Measurements from ENCODE around the gene RNF183.
A peak's percentile ranks its signal among the peaks of the same experiment; 100 is the strongest.
"Not testable (repeated sequence)": the region's sequence is repeated elsewhere in the genome, so short reads cannot be mapped to it uniquely, and the experiment has no call there.

RNF183 gene

DNA sequence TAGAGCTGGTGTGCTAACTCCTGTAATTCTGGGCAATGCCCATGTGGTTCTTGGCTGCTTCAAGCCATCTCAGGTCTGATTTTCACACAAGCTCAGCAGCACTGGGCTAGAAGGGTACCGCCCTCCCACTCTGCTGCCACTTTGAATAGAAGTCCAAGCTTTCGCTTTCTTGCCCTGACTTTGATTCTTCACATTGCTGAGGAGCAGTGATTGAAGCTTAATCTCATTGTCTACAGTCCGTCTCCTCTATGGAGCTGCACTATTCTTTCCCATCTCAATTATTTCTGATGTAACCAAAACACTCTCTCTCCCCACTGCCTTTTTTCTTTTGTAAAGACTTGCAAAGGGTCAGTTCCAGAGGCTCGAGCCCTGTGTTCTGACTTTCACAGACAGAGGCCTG is 12.9 kb upstream of the RNF183 start:
- no peak for DNase-seq (ENCODE audit: low read depth)

DNA sequence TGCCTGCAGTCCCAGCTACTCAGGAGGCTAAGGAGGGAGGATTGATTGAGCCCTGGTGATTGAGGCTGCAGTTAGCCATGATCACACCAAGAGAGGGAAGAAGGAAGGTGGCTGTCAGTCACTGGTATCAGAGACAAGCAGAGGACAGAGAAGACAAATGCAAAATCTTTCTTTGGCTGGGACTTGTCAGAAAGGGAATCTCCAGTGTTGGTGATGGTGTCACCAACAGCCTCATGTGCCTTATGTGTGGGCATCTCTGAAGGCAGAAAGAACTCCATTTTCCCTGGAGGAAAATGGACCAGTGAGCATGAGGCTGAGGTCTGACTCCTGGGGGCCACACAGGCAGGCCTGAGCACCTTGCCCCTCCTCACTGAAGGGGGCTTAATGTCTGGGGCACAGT is 12.1 kb upstream of the RNF183 start:
- DNase-seq (ENCODE audit: low read depth): no peak

DNA sequence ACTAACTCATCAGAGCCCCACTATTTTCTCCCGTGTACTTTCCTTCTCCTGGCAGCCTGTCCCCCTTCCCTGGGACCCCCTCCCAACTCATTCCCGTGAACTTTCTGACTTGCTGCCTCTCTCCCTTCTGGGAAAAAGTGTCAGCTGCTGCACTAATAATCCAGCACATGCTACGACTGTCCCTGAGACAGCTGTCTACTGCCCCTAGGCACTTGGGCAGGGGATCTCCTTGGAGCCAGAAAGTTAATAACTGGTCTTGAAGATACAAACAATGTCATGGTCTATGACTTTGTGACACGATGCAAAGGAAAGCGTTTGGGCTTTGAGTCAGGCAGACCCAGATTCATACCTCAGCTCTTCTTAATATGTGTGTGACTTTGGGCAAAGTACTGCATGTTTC is 10.1 kb upstream of the RNF183 start:
- no peak for DNase-seq (ENCODE audit: low read depth)

DNA sequence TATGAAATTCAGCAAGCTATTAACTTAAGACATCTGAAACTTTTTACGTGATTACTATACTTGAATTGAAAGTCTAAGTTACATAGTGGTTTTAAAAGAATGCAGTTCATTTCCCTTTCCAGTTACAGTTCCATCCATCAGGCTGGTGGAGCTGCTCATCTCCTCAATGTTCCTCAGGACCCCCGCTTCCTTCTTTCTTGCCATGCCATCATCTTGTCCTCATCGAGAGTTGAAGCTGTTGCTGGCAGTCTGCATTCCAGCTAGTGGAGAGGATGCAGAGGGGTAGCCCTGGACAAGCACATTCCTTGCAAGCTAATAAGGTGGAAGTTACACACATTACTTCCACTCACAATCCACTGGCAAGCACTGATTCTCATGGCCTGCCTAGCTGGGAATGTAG is 8.8 kb upstream of the RNF183 start:
- no peak for DNase-seq (ENCODE audit: low read depth)

DNA sequence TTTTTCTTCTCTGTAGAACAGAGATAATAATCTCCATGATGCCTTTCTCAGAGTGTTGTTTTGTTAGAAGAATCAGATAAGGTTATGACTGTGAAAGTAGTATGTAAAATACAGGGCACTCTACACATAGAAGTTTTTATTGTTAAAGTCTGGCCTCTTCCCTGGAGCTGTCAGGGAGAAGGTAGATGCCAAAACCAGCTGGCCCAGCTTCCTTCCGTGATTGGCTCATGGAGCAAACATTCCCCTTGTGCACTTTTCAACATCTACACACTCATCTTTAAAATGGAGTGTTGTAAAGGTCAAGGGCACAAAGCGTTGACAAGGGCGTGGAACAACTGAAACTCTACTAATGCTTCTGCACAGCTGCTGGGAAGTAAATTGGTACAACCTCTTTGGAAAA is 7.4 kb upstream of the RNF183 start:
- no peak for DNase-seq (ENCODE audit: low read depth)

DNA sequence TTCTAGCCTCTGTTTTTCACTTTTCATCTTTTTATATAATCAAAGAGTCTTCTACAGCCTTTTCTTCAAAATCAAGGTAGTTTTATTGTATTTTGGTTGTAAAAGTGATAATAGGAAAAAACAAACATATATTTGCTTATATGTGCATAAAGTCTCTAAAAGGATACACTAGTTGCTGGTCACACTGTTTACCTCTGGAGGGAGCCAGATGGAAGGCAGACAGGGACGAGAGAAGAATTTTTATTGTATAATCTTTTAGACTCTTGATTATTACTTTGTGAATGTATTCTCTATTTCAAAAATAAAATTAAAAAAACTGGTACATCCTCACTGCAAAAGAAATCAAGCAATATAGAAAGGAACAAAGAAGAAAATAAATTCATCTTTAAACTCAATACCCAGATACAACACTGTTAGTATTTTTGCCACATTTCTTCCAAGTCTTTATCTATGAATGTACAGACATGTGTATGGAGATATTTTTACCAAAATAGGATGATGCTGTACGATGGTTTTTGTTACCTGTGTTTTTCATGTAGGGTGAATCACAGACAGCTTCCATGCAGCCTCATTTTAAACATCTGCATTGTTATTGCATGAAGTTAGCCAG is 6.1 kb upstream of the RNF183 start:
- no peak for DNase-seq (ENCODE audit: low read depth)

DNA sequence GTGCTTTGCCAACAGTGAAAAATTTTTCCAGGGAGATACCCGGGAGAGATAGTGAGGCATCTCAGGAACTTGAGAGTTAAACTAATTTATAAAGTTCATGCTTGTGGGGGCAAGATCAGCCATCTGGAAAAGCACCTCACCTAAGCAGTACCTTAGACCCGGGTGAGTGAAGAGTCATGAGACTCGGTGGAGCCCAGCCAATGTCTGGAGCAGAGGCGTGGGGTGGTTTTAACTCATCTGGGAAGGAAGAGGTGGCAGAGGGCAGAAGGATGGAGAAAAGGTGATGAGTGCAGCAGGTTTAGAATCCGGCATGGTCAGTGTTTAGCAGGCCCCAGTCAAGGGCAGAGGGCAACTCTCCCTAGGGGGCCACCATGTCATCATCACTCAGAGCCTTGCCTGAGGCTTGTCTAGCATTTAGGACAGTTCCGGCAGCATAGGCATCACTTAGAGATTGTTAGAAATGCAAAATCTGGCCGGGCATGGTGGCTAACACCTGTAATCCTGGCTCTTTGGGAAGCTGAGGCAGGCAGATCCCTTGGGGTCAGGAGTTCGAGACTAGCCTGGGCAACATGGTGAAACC is 4.3 kb upstream of the RNF183 start:
- DNase-seq (ENCODE audit: low read depth): no peak

DNA sequence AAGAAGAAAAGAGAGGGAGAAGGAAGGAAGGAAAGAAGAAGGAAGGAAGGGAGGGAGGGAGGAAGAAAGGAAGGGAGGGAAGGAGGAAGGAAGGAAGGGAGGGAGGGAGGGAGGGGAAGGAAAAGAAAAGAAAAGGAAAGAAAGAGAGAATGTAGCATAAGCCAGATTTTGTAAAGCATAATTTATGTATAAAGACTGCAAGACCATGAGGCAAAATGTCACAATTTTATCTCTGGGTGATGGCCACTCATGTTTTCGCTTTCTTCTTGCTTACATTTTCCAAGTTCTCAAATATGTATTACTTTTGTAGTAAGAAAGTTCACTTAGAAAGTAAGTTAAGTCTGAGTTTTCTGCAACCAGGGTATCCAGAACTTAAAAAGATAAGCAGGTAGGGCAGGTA is 3.4 kb upstream of the RNF183 start:
- DNase-seq (ENCODE audit: low read depth): no peak

DNA sequence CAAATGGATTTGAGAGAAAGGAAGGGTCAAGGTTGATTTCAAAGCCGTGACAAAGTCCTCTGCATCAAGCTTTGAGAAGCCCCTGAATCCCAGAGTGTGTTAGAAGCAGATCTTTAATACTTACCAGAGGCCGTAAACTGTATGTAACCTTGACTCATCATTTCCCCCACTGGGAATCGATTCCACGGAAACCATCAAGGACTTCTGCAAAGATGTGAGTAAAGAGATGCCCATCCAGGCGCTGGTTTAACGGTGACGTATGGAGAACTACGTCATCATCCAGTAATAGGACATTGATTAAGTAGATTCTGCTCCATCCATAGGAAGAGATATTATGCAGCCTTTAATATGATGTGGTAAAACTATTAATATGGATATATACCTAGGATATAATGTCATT is 1.6 kb downstream of the RNF183 start:
- DNase-seq (ENCODE audit: low read depth): no peak

DNA sequence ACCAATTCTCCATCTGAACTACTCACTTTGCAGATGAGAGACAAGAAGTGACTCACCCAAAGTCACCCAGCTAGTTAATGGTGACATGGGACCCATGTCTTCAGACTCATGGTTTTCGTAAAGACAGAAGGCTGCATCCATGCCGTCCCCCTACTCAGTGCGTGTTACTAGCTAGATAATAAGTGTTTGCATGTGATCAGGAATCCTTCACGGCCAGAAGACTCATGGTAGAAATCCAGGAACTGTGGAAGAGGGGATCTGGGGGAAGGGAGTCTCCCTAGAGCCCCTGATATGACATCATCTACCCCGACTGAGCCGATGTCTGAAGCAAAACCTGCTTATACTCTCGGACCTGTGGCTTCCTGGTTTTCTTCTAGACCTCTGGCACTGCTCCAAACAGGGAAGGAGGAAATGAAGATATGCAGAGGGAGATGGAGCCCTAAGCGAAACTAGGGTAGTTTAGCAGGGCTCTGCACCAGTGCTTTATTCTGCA is 3.3 kb downstream of the RNF183 start:
- DNase-seq (ENCODE audit: low read depth): no peak

DNA sequence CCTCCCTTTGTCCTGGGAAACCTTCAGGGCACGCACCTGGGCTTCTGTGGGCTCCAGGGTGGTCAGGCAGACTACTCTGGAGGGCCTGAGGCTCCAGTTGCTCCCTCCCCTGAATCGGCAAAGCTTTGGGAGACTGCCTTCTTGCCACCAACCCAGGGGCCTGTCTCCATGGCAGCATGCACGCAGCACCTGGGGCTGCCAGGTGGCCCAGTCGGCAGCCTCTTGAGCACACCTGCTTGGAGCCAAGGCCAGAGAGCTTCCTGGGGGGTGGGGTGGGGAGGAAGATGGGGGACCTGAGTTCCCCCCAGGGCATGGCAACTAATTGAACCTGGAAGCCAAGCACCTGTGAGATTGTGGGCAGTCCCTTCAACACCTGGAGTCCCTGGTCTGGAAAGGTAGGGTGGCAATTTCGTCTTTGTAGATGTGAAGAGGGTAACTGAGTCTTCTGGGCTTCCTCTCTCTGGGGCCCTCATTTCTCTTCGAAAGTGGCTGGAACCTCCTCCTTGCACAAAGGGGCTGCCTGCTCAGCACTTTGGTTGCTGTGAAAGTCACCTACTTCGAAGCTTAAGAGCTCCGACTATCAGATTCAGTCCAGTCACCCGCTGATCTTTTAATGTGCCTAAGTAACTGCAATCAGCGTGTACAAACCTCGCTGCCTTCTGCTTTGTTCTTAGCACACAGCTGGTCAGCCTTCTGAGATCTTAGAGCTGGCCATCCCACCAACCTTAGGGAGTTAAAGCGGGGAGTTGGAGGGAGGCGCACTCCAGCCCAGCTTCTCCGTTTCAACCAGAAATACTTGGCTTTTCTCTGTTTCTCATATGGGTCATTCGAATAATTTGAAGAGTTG is 4.0 kb downstream of the RNF183 start:
- no peak for DNase-seq (ENCODE audit: low read depth)

DNA sequence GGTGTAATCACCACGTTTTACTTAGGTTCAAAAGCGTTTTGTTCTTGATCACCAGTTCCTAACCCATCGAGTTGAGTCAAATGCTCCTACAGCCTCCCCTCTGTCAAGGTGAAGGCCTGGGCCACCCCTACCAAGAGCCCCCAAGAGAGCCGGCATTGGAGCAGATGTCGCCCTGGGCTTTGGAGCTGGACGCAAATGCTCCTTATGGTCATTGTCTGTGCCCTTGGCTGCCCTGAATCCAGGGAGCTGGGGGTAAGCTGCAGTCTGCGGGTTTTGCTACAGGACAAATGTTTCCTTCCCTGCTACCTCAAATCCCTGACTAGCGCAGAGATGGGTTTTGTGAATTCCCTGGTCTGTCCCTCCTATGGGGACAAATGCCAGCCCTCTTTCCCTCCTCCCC is 4.9 kb downstream of the RNF183 start:
- DNase-seq (ENCODE audit: low read depth): no peak

DNA sequence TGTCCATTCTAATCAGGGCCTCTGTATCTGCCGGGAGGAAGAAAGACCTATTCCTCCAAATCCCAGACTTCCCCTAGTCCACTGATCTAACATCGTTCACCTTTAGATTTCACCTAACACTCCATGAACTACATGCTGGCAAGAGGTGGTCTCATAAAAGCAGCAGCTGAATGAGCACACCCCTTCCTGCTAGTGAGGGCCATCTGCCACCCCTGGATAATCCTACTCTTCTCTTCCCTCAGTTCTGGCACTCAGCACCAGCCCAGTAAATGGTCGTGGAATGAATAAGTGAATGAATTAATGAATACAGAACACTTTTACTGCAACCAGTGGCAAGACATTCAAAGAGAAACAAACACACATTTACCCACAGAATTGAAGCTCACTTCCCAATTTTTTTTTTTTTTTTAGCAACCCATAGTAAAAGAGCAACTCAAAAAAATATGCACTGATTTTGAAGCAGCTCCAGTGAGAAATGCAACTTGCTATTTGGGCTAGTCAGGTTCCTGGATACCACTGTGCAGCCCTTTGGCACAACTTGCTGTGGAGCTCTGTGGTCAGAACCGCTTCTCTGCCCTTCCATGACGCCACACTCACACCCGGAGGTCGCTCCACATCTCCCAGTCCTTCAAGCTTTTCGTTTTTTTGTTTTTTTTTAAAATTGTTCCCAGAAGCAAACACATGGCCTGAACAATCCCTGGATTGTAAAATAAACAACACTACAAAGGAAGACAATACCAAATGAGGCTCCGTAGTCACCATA is 6.2 kb downstream of the RNF183 start:
- DNase-seq (ENCODE audit: low read depth): no peak

DNA sequence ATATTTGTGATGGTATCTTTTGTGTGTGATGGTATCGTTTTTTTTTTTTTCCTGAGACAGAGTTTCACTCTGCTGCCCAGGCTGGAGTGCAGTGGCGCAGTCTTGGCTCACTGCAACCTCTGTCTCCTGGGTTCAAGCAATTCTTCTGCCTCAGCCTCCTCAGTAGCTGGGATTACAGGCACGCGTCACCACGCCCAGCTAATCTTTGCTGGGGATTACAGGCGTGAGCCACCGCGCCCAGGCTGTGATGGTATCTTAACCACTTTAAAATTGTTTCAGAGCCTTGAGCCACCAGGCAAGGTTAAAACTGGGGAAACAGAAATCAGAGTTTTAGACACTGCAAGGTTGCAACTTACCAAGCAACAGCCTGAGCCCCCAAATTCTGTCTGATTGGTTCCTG is 6.9 kb downstream of the RNF183 start:
- not testable (repeated sequence) for DNase-seq (ENCODE audit: low read depth)

DNA sequence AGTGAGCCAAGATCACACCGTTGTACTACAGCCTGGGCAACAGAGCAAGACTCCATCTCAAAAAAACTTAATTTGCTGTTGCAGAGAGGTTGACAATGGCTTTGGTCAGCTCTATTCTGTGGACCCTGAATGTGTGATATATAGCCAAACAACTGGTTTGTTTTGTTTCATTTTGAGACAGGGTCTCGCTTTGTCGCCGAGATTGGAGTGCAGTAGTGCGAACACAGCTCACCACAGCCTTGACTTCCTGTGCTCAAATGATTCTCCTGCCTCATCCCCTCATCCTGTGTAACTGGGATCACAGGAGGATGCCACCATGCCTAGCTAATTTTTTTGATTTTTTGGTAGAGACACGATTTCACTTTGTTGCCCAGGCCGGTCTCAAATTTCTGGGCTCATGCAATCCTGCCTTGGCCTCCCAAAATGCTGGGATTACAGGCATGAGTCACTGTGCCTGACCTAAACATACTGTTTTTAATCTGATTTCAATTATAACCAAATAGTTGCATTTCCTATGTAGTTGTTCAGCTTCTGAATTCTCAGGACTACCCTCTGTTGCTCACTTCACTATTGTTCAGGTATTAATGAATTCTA is 9.8 kb downstream of the RNF183 start:
- DNase-seq (ENCODE audit: low read depth): no peak

DNA sequence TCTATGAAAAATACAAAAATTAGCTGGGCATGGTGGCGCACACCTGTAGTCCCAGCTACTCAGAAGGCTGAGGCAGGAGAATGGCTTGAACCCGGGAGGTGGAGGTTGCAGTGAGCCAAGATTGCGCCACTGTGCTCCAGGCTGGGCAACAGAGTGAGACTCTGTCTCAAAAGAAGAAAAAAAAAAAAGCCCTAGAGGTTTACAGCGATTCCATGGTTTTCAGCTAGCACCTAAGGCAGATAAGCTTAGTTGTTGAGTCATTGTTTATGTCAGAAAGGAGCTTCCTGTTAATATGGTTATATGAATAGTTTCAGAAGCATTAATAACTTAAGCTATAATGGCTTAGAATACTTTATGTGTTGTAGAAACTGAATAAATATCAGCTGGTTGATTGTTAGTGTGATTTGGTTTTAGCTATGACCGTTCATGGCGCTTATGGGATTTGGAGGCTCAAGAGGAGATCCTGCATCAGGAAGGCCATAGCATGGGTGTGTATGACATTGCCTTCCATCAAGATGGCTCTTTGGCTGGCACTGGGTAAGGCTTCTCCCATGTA is 13.0 kb downstream of the RNF183 start:
- no peak for DNase-seq (ENCODE audit: low read depth)

DNA sequence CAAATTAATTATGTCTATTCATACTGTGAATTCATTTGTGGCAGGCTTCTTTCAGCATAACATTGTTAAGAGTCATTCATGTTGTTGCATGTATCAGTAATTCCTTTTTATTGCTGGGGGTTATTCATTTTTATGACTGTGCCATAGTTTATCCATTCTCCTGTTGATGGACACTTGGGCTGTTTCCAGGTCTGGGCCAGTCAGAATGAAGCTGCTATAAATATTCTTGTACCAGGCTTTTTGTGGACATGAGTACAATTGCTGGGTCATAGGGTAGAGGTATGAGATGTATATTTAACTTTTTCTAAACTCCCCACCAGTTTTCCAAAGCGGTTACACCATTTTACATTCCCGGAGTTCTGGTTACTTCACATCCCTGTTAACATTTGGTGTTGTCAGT is 14.1 kb downstream of the RNF183 start:
- no peak for DNase-seq (ENCODE audit: low read depth)

DNA sequence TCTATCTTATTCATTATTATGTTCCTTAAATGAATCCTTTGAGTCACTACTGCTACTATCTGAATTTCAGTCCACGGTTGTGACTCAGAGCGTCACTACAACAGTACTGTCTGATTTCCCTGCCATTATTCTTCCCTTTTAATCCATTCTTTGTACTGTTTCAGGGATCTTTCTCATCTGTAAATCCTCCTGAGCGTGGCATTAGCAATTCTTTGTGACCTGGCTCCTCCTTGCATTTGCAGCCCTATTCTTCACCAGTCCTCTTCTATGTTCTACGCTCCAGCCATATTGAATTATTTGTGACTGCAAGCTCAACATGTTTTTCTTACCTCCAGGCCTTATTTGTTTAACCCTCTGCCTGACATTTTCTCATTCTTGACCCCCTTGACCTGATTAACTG is 21.8 kb downstream of the RNF183 start:
- DNase-seq (ENCODE audit: low read depth): no peak

DNA sequence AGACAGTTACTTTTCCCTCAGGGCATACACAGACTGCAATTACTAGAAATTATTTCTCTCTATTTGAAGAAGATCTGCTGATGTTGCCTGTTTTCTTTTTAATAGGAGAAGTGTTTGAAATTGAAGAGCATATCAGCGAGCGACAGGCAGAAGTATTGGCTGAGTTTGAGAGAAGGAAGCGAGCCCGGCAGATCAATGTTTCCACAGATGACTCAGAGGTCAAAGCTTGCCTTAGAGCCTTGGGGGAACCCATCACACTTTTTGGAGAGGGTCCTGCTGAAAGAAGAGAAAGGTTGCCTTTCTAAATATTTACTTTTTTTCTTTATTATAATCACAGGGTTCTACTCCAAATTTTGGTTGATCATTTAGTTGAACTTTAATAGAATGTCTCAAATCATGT is 24.3 kb downstream of the RNF183 start:
- no peak for DNase-seq (ENCODE audit: low read depth)

DNA sequence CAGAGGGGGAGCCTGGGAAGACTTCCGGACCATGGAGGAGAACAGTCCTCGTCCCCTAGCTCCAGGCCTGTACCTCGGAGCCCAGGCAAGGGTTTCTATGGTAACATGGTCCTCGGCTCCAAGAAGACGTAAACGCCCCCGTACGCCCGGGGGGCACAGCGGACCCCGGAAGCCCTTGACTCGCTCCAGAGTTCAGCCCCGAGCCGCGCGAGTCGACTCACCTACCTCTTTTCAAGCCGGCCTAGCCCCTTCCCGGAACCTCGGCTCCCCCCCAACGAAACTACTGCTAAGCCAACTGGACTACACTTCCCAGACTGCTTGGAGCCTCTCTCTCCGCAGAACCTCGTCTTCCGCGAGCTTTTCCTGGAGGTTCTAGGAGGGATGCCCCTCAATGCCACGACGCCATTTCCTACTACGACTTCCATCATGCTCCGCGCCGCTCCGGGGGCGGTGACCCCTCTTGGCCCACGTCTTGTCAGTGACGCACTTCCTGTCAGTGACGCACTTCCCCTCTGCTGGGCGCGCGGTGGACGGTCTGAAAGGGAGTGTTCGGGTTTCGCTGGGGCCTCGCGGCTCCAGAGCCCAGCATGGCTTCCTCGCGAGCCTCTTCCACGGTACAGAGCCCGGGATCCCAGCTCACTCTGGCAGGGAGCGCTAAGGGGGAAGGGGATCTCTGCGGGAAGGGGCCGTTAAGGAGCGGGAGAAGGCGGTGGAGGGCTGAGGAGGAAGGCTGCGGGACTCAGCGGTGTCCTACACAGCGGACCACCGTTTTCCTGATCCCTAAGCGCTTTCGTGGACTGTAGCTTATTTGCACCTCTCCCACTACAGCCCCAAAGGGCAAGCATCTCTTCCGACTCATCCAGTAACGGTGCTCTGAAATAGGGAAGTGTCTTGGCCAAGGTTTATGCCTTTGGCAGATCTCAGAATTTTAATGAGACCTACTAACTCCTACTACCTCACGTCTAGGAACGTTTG is 27.7 kb downstream of the RNF183 start, which contains the start of the genes CDC26 and PRPF4:
Gene CDC26 (minus strand): TSS at position 416 of the 975 bp plus-strand sequence. CDS start 3,065 bp downstream, outside the sequence.
Gene PRPF4 (plus strand): TSS at position 502 of the 975 bp plus-strand sequence. CDS start 86 bp downstream, at position 588.
- DNase-seq (ENCODE audit: low read depth): peak; percentile 92

Data from stimulated activated CD8-positive, alpha-beta memory T cell treated with anti-CD3 and anti-CD28 coated beads, Interleukin-15, amount 100 ng/mL, for 1 hour (primary cell).